Limb (tissue), 2 donors: ENCODE results near the gene CXCL13.
"Not testable (repeated sequence)": the region's sequence is repeated elsewhere in the genome, so short reads cannot be mapped to it uniquely, and the experiment has no call there.

ENCODE experiments used
- DNase-seq, 2 donors: peaks; one replicate each; pipeline ENCODE4 v3.0.0-alpha.2; 2016; ENCODE audit errors: extremely low spot score in 2 of 2

CXCL13 gene

DNA sequence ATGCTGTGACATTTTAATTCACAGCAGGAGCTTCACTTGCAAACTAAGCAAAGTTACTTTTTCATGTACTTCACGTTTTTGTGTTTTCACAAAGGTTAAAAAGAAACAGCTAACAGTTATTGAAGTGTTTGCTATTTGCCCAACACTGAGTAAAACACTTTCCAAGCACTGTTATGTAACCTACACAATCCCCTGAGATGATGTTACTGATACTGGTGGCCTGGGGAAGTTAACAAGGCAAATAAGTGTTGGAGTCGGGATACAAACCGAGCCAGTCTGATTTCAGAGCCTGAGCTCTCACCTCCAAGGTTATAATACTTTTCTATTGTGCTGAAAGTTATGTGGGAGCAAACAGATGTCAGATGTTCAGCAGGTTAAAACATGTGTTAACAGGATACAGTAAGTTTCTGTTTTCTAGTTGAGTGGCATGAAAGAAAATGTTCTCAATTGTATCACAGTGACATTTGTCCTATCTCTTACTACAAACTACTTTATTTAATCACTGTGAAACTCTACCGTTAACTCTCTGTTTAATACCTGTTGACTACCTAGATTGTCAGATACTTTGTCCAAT lies 3.9 kb upstream of the CXCL13 start:
- no peak for DNase-seq

DNA sequence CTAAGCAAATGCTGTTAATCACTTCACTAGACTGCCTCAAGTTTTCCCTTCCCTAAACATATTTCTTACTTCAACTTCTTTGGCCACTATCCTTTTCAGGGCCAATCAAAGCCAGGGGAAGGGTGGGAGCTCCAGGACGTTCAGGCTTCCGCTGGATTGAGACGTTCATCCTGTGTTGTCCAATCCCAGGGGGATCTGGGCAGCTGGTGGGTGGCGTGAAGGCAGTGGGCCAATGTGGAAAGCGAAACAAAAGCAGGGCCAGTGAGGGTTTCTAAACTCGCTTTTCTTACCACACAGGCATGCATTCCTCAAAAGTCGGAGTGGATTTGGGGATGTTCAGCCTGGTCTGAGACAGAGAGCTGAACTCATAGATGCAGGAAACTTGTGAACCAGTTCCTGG lies 7.6 kb downstream of the CXCL13 start:
- DNase-seq: no peak

DNA sequence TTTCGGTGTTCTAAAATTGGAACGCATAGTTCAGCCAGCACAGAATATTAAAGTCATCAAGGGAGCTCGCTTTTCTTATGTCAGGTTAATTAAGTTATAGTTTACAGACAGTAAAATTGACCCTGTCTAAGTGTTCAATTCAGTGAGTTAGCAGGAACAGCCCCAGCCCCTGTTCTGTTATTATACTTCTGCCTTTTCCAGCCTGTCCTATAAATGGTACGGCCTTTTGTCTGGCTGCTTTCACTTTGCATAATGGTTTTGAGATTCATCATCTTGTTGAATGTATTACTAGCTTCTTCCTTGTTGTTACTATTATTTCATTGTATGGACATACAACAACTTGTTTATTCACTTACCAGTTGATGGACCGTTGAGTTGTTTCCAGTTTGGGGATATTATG lies 9.5 kb downstream of the CXCL13 start:
- no peak for DNase-seq

DNA sequence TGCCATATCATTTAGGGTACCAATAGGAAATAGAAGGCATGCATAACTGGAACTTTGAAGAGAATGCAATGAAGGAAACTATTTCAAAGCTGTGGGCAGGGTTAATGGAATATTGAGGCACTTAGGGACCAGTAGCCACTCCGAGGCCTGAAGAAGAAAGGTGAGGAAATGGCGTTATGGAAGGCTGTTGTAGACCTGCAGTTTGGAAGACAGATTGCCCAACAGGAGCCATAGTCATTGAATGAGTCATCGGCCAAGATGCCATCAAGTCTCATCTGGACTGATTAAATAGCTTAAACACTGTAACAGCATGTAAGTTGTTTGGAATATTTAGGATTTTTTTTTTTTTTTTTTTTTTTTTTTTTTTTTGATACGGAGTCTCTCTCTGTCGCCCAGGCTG lies 11.6 kb downstream of the CXCL13 start:
- no peak for DNase-seq

DNA sequence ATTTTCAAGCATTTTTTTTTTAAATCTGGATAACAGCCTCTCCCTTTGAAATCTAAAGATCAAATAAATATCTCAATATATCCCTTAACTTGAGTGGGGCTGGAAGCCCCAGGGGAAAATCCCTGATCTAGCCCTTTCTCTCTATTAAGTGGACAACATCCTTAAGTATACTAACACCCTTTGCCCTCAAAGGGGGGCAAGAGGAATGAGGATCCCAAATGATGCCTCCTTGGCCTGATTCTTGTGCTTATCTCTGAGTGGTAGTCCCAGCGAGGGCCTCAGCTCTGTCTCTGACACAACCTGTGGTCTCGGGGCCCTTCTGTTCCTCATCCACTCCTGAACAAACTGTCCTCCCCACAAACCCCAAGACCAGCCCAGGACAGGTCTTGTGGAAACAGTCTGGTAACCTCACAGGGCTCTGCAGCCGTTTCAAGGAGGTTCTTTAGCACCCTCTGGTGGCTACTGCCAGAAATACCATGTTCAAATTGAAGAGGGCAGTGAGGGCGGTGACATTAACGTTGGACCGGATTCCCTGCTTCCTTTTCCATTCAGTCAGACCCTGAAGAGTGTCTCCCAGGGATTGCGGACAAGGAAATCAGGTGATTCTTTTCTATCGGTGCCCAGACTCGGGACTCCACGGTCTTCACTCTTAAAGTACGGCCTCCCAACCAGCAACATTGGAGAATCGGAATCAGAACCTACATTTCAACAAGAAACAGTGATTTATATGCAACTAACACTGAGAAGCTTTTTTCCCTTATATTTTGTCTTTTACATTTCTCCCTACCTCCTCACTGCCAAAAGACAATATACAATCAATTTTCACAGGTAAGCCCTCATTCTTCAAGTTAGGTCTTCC lies 13.0 kb downstream of the CXCL13 start:
- DNase-seq: peak; percentile 76 to 82

DNA sequence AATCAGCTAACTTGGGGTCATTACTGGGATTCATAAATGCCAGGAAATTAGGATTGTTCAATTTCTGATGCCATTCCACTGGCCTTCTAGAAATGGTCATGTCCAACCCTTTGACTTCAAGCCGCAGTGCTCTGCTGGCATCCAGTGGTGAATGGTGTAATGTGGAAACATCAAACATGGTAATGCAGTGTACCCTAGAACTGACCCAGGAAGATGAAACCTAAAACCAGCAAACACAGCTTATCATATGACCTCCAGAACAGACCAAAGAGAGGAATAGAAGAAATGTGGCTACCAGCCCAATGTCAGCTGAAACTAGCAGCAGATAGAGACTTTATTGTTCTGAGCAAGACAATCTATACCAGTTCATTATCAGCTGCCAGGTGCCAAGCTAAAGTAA lies 13.8 kb downstream of the CXCL13 start:
- DNase-seq: no peak

DNA sequence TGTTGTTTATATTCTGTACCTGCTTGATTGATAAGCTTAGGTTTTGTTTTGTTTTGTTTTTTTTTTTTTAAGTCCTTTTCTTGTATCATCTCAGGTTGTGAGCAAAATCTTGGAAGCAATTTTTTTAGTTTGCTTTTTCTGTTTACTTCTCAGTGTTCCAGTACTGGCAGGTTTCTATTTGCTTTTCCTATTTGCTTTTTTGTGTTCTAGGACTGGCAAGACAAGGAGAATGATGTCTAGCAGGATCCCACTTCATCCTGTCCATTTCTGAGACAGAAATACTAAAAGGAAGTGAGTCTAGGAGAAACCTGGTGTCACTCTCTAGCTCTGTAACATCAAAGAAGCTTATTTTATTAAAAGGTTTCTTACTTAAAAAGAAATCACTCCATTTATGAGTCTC lies 15.6 kb downstream of the CXCL13 start:
- no peak for DNase-seq

DNA sequence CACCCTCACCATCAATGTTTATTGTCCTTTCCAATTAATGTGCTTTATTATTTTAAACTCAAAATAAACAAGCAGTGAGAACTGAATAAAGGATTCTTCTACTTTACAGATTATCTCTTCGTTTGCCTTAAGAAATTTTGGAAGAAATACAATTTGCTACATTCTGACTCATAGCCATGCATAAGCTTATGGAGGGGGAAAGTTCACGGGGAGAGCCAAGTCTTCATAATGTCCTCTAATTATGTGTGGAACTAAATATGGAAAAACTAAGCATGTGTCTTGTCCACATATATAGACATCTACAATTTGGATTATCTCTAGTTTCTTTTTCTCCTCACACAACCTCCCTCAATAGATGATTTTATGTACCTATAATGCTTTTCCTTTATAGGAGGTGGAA lies 17.5 kb downstream of the CXCL13 start:
- DNase-seq: no peak

DNA sequence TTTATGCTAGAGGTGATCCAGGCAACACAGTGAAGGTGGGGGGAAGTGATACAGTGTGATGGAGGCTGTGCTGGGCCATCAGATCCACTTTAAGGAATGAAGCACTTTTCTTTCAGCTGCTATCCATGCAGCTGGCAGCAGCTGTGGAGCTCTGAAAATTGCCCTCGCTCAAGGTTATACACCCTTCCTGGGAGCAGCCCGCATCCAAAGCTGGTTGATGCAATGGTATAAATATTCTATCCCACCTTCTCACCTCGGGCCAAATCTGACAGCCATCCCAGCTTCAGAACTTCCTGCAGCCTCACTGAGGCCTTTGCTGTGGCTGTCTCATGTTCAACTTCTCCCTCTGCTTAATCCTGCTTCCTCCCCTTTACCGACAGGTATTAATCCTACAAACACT lies 18.6 kb downstream of the CXCL13 start:
- no peak for DNase-seq

DNA sequence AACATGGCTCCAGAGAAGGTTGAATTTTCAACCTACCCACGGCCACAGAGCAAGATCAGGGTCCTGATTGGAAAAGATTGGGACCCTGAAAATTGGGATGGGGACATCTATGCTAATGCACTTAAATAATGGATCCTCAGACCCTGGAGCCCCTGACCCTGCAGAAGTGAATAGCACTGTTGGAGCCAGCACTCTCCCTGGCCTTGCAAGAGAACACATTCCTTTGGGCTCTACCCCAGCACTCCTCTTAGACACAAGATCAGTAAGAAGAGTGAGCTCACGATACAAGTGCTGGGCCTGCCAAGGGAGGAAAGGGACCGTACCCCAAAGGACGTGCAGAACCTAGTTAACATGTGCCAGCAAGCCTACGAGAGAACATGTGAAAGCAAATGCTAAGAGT lies 19.9 kb downstream of the CXCL13 start:
- DNase-seq: no peak

DNA sequence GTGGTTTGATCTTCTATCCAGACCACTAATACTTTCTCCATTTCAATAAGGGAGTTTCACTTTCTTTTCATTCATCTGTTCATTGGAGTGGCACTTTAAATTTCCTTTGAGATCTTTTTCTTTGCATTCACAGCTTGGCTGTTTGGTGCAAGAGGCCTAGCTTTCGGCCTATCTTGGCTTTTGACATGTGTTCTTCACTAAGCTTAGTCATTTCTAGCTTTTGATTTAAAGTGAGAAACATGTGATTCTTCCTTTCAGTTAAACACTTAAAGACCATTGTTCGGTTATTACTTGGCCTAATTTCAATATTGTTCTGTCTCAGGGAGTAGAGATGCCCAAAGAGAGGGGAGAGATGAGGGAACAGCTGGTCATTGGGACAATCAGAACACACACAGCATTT lies 24.3 kb downstream of the CXCL13 start:
- no peak for DNase-seq

DNA sequence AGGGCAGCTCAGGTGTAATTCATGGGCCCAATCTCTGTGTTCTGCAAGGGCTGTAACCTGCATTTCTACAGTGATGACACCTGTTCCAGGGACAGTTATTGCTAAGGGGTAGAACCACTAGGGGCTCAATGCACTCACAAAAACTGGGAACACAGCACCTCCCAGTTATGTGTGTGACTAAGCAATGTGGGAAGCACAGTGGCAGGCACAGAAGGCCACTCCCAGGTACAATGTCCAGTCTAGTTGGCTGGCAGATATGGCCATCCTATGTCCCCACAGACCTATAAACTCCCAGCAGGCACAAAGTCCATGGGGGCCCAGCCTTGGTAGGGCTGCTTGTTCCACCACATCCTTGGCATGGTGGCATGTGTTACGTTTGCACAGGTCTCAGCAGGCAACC lies 25.7 kb downstream of the CXCL13 start:
- DNase-seq: no peak

DNA sequence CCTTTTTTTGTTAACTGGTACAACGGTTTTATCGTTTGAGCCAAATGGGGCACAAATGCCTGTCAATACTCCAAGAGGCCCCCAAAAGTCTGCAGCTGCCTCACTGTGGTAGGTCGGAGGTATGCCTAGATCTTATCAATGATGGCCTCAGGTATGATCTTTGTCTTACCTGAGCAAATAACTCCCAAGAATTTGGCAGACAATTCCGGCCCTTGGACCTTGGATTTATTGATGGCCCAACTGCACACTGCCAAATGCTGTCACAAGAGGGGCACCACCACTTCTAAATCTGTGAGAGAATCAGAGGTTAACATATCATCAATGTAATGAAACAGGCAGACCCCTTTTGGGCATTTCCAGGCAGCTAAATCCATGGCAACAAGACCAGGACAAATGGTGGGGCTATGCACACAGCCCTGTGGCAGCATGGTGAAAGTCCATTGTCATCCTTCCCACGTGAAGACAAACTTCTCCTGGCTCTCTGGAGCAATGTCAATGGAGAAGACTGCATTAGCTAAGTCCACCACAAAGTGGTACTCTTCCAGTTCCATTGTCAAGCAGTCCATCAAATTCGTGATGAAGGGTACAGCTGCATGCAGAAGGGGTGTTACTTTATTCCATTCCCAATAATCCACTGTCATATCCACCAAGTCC lies 28.6 kb downstream of the CXCL13 start:
- no peak for DNase-seq

DNA sequence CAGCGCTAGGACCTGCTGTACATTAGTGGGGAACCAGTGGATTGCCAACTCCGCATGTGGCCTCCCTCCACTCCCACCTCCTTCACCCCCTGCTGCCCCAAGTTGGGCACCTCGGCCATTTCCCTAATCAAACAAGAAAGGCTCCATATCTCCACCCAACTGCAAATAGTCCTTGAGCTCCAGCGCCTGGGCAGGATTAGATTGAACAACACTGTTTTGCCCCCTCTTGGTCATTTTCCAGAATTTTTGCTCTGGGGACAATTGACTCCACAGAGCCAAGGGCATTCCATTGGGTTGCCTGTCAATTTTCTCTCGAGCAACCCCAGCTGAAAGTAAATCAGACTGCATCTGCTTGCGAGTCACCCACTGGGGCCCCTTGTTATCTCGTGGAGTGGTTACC lies 29.6 kb downstream of the CXCL13 start:
- DNase-seq: no peak

DNA sequence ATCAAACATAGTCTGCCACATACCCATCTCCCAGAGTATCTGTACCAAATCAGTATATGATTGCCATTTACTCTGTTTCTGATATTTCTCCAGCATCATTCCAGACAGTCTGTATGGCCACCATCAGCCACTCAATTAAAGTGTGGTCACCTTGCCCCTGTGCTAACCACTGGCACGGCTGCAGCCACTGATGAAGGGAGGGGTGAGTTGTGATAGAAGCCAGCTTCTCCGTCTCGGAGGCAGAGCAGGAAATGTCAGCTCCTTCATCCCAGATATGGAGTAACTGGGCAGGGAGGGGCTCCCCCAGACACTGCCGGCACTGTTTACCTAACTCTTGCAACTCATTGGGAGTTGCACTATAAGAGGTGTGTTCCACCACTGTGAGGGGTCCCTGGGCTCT lies 30.3 kb downstream of the CXCL13 start:
- no peak for DNase-seq

DNA sequence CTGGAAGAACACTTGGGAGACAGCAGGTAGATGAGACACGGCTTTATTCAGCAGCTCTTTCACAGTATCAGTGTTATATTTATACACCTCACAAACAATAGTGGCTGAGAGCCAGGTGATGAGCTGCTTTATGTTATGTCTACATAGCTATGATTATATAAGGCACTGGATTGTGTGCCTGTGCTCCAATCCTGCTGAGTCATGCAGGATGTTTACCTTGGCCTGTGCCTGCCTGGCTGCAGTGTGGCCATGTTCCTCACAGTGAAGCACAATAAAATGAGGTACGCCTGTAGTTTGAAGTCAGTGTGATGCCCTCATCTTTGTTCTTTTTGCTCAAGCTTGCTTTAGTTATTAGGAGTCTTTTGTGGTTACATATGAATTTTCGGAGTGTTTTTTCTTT lies 31.3 kb downstream of the CXCL13 start:
- no peak for DNase-seq

DNA sequence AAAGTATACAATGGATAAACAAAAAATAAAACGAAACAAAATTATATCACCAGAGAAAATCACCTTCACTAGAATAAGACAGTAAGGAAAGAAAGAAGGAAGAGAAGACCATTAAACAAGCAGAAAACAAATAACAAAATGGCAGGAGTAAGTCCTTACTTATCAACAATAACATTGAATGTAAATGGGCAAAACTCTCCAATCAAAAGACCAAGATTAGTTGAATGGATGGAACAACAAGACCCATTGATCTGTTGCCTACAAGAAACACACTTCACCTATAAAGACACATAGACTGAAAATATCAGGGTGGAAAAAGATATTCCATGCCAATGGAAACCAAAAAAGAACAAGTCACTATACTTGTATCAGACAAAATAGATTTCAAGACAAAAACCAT lies 38.4 kb downstream of the CXCL13 start:
- DNase-seq: not testable (repeated sequence)

DNA sequence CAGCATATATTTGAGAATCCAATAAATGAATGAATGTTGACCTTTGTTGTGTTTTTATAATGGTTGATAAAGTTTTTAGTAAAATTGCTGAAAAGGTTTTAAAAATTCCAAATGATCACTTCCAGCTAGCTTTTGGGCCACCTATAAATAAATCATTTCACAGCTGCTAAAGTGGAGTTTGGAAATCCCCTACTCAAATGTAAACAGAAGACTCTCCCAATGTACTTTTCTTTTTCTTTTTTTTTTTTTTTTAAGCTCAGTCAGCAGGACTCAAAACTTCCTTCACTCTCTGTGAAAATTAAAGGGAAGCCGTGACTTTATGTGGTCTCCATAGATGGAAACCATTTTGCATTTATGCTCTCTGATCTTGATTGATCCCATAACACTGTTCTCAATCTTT lies 45.2 kb downstream of the CXCL13 start:
- no peak for DNase-seq

DNA sequence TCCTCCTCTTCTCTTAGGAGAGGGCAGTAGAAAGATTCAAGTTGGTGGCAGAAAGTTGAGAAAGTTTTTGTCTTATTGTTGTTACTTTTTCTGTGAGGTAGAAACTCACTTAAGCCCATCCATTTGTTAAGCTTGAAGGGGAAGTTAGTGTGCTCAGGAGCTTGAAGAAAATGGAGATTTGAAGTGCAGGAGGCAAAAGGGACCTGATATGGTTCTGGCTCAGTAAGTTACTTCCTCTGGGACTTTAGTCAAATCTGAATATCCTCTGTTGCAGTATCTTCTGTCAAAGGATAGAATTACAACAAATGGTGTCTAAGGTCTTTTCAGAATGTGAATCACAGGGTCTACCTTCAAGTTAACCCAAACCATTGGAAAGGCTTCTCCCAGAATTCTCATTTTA lies 46.2 kb downstream of the CXCL13 start:
- no peak for DNase-seq

DNA sequence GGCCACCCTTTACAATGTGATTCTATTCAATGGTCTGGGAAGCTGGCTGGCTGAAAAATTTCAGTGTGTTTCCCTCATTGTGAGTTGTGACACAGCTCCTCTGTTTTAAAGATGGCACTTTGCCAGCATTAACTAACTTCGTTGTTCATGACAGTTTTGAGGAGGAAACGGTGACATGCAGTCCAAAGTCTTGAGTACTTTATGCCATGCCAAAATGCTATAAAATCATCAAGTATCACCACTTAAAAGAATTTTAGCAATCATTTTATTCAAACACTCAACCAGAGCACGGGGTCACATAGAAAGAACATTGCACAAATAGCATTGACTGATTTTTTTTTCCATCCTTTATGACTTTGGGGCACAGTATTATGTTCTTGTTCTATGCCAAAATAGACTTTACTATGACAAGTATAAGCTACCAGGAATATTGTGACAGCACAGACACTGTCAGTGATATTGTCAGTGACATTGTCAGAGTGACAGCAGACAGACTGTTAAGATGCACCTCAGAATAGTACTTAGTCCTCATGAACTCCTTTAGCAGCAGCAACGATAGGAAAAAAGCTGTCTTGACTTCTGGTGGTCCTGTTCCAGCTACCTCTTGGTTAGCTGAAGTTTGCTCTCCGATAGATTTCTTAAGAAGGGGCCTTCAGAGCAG lies 46.7 kb downstream of the CXCL13 start:
- DNase-seq: no peak

DNA sequence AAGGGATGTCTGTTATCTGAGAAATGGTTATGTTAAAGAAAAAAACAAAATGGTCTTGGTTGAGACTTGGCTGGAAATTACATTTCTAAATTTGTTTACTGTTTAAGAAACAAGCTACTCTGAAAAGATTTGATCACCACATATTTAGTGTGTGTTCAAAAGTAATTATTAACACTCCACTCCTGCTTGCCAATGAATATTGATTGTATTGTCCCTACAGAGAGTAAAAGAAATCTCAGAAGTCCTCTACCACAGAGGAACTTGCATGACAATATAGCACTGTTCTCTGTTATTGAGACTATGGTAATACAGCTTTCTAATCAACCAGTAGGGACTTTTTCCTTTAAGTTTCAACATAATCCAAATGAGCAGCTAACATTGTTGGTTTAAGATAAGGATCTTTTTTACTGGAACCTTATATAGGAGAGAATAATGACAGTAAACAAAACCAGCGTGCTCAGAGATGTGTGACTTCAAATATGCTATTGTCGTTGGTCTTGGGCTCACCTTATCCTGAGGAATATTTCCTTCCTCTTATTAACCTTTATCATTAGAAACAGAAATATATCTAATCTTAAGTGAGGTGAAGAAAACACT lies 47.6 kb downstream of the CXCL13 start:
- no peak for DNase-seq

DNA sequence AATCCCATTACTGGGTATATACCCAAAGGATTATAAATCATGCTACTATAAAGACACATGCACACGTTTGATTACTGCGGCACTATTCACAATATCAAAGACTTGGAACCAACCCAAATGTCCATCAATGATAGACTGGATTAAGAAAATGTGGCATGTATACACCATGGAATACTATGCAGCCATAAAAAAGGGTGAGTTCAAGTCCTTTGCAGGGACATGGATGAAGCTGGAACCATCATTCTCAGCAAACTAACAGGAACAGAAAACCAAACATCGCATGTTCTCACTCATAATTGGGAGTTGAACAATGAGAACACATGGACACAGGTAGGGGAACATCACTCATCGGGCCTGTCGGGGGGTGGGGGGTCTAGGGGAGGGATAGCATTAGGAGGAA lies 54.7 kb downstream of the CXCL13 start:
- DNase-seq: not testable (repeated sequence)
